Fibroblast of pulmonary artery (primary cell): Measurements from ENCODE around the gene MRPL14.

Source experiments
- DNase-seq: peaks from one replicate; pipeline ENCODE4 v3.0.0-alpha.2; 2010; ENCODE audit warnings: low read depth
- H3K4me3 ChIP-seq: replicated peaks from 2 replicates; pipeline ENCODE4 v1.5.1; 2011; ENCODE audit warnings: low read depth, mild to moderate bottlenecking, control low read depth, low read length, moderate library complexity
- TF ChIP-seq, protein P1 (sequence below): IDR thresholded peaks from 2 replicates; pipeline ENCODE4 v1.5.1; 2011; ENCODE audit warnings: mild to moderate bottlenecking, control low read depth, low read length, inconsistent platforms; ENCODE audit errors: missing control alignments

Gene MRPL14

DNA sequence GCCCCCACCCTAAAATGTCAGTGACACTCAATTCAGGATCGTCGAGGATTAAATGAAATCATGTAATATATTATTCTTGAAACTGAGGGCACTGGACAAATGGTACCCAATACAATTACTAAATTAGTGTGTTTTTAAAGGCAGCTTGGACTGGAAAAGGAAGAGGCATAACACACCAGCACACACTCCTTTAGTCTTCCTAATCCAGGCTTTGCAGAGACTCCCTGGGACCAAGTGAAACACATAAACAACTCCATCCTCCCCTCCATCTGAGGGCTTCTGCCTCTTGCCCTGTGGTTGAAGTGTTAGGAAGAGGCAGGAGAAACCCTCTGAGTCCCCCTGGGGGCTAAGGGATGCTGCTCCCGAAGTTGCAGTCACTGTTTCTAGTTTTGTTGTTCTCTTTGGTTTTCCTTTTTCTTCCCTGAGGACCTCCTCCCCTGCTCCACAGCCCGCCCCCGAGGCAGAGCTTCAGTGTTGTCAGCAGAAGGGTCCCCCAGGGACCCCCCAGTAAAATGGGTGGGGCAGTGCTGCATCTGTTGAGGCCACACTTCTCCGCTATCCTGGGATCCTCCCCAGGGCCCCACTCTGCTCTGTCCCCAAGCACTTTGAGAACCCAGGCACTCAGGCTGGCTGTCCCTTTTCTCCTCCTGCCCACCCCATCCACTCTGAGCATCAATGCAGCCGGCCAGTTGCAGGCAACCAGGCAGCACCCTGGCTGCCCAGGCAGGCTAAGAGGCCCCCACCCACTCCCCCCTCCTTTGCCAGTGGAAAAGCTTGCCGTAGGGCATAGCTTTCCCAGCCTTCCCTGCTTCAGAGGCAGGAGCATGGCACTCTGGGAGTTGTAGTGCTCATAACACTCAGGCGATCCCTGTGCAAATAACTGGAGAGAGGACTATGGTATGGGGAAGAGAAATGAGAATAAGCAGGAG is 6.0 kb upstream of the MRPL14 start:
- no peak overlapping the region for H3K4me3 ChIP-seq
- DNase-seq: peak; percentile 52

GRCh38 chr6:44132476-44132875 is 5.2 kb upstream of the MRPL14 start:
- no peak for DNase-seq
- no peak overlapping the region for H3K4me3 ChIP-seq

More for the DNA sequence above, 6.0 kb upstream of the MRPL14 start:
- TF ChIP-seq, protein P1, sequence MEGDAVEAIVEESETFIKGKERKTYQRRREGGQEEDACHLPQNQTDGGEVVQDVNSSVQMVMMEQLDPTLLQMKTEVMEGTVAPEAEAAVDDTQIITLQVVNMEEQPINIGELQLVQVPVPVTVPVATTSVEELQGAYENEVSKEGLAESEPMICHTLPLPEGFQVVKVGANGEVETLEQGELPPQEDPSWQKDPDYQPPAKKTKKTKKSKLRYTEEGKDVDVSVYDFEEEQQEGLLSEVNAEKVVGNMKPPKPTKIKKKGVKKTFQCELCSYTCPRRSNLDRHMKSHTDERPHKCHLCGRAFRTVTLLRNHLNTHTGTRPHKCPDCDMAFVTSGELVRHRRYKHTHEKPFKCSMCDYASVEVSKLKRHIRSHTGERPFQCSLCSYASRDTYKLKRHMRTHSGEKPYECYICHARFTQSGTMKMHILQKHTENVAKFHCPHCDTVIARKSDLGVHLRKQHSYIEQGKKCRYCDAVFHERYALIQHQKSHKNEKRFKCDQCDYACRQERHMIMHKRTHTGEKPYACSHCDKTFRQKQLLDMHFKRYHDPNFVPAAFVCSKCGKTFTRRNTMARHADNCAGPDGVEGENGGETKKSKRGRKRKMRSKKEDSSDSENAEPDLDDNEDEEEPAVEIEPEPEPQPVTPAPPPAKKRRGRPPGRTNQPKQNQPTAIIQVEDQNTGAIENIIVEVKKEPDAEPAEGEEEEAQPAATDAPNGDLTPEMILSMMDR: no peak

GRCh38 chr6:44131892-44132291 is 4.6 kb upstream of the MRPL14 start:
- DNase-seq: no peak
- TF ChIP-seq, protein P1: no peak
- H3K4me3 ChIP-seq: no peak overlapping the region

More at GRCh38 chr6:44132476-44132875, 5.2 kb upstream of the MRPL14 start:
- TF ChIP-seq, protein P1: no peak

DNA sequence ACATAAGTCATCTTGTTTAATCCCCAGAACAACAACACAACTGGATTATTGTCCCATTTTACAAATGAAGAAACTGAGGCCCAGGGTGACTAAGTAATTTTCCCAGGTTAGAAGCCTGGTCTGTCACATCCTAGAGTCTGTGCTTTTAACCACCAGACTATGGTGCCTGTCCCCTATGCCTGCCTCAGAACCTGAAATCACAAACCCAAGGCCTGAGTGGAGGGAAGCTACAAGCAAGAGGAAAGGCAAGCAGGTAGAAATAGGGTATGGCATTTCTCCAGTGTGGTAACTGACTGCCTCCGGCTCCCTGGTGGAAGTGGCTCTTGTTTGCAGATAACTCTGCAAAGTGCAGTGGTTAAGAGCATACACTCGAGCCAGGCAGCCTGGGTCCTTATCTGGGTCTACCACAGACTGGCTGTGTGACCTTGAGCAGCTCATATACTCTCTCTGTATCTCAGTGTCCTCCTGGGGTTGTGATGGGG is 2.6 kb upstream of the MRPL14 start:
- no peak for DNase-seq
- no peak overlapping the region for H3K4me3 ChIP-seq
- TF ChIP-seq, protein P1: no peak

- H3K4me3 ChIP-seq: peak overlapping the region; percentile 82
- DNase-seq: peak; percentile 22
- TF ChIP-seq, protein P1: no peak
Observed at GRCh38 chr6:44128020-44128917, 1.0 kb upstream of the MRPL14 start.

- peak overlapping the region; percentile 81 for H3K4me3 ChIP-seq
- TF ChIP-seq, protein P1: no peak
- DNase-seq: peak; percentile 68
Observed at GRCh38 chr6:44126320-44127149, 717 bp downstream of the MRPL14 start.
